OCI-LY7 (cell line): Measurements from ENCODE around the gene DPYSL3. TPM values are rescaled to one million over a fixed set of nuclear protein-coding genes. Genes with fewer than 3 reads are reported as not detected.

Experiments
- BruUV-seq: library from RNA; stranded (reverse); fragments of 400-500 nt; replicated peaks from 2 replicates; lab custom pipeline; 2021; lab: Mats Ljungman, UMichigan
- CTCF ChIA-PET: fragments of 300-600 bp; sonication (Branson Sonifier 250); formaldehyde crosslinking; loops from one replicate; lab custom pipeline; 2022; ENCODE audit warnings: antibody characterized with exemption; ENCODE audit not compliant: unreplicated experiment; lab: Charles Lee
- POLR2A ChIA-PET: fragments of 300-600 bp; sonication (Branson Sonifier 250); formaldehyde crosslinking; loops from one replicate; lab custom pipeline; 2022; ENCODE audit warnings: antibody characterized with exemption; lab: Charles Lee
- DNase-seq: peaks from one replicate; pipeline ENCODE4 v3.0.0-alpha.2; 2015; ENCODE audit warnings: low spot score
- H2AFZ ChIP-seq: fragments of 200-600 bp; sonication (generic), shearing (Covaris generic); 2 replicates; pipeline ENCODE4 v1.6.1; 2014; ENCODE audit warnings: mild to moderate bottlenecking, antibody characterized with exemption, low read length, moderate library complexity
- H3K27ac ChIP-seq: fragments of 200-600 bp; sonication (generic); 2 replicates; pipeline ENCODE4 v1.5.1; 2014; ENCODE audit warnings: mixed run types, low read depth, mild to moderate bottlenecking, moderate library complexity, low read length, inconsistent platforms; ENCODE audit not compliant: poor library complexity, severe bottlenecking
- H3K36me3 ChIP-seq: fragments of 200-600 bp; sonication (generic); 2 replicates; pipeline ENCODE4 v1.6.1; 2014; ENCODE audit warnings: mild to moderate bottlenecking, antibody characterized with exemption, low read length, moderate library complexity, mixed read lengths; ENCODE audit not compliant: insufficient read depth
- H3K4me1 ChIP-seq: fragments of 200-600 bp; sonication (generic); 2 replicates; pipeline ENCODE4 v1.5.1; 2014; ENCODE audit warnings: mild to moderate bottlenecking, low read length; ENCODE audit not compliant: insufficient read depth, poor library complexity, severe bottlenecking
- H3K4me2 ChIP-seq: fragments of 200-600 bp; sonication (generic); 2 replicates; pipeline ENCODE4 v1.6.1; 2014; ENCODE audit warnings: mild to moderate bottlenecking, low read length
- H3K4me3 ChIP-seq: fragments of 200-600 bp; sonication (generic); 2 replicates; pipeline ENCODE4 v1.5.1; 2014; ENCODE audit warnings: mild to moderate bottlenecking, low read depth, low read length; ENCODE audit not compliant: poor library complexity, severe bottlenecking
- H3K79me2 ChIP-seq: fragments of 200-600 bp; sonication (generic); 2 replicates; pipeline ENCODE4 v1.6.1; 2016; ENCODE audit warnings: low read depth, mild to moderate bottlenecking, low read length, moderate library complexity, mixed read lengths; ENCODE audit not compliant: insufficient read depth
- H3K9me2 ChIP-seq: fragments of 200-600 bp; sonication (generic); 2 replicates; pipeline ENCODE4 v1.6.1; 2016; ENCODE audit warnings: mild to moderate bottlenecking, low read length, mixed read lengths; ENCODE audit not compliant: insufficient read depth
- H3K9me3 ChIP-seq: fragments of 200-600 bp; sonication (generic); 2 replicates; pipeline ENCODE4 v1.6.1; 2014; ENCODE audit warnings: mild to moderate bottlenecking, mixed run types, low read length, mixed read lengths
- H4K20me1 ChIP-seq: fragments of 200-600 bp; sonication (generic); 2 replicates; pipeline ENCODE4 v1.6.1; 2014; ENCODE audit warnings: mild to moderate bottlenecking, antibody characterized with exemption, low read length, moderate library complexity, mixed read lengths; ENCODE audit not compliant: insufficient read depth
- CTCF ChIP-seq: fragments of 200-600 bp; sonication (generic); conservative IDR thresholded peaks from 2 replicates; pipeline ENCODE4 v1.5.1; 2014; ENCODE audit warnings: mild to moderate bottlenecking, antibody characterized with exemption, low read length, moderate library complexity, mixed read lengths
- EZH2phosphoT487 ChIP-seq: fragments of 200-600 bp; sonication (generic); IDR thresholded peaks from 2 replicates; pipeline ENCODE4 v1.6.1; 2018; ENCODE audit warnings: low read depth, borderline replicate concordance, mild to moderate bottlenecking, mixed run types, antibody characterized with exemption, low read length, moderate library complexity, mixed read lengths
- intact Hi-C: fragments of 100-400 bp; cut with micrococcal nuclease; formaldehyde crosslinking; loops from one replicate; pipeline ENCODE4 v1.10.0; 2022; ENCODE audit not compliant: unreplicated experiment
- total RNA-seq, 2 experiments: library from RNA; depleted of rRNA in 1 of 2; stranded (reverse); fragments of >200 nt in 1 of 2; shearing (Covaris generic) in 1 of 2; gene quantifications; 2 replicates each; pipeline ENCODE4 v1.2.3, GENCODE V29; 2014 to 2022

Gene DPYSL3
- total RNA-seq, 2 experiments from 2014 or later = not detected

- Histone ChIP-seq H3K4me1 (peaks cover 4% of the 10 kb centered on the region), H3K36me3 (no peaks in the 10 kb centered on the region), H3K27ac (no peak overlapping the region), H3K9me2 (no peaks in the 10 kb centered on the region), H3K9me3 (no peaks in the 10 kb centered on the region), H4K20me1 (no peaks in the 10 kb centered on the region), H2AFZ (no peak overlapping the region), H3K4me3 (no peak overlapping the region), H3K79me2 (no peaks in the 10 kb centered on the region), H3K4me2 (no peak overlapping the region)
- ChIA-PET CTCF (interaction anchor here (0.5 kb wide), 1 partner anchor 80 kb away, joined by 3 read pairs; no protein-coding TSS in a partner anchor), POLR2A (interaction anchor here (0.5 kb wide), 1 partner anchor 972 kb away, joined by 3 read pairs; no protein-coding TSS in a partner anchor)
- TF ChIP-seq EZH2phosphoT487 (no peak), CTCF (no peak)
- DNase-seq = no peak
- BruUV-seq = no TSS peak
- intact Hi-C loops = no loop called here
These were observed 27.8 kb downstream of the DPYSL3 start for GRCh38 chr5:147481874-147482705.

- Histone ChIP-seq H3K4me2 (no peak overlapping the region), H2AFZ (no peak overlapping the region), H3K36me3 (no peaks in the 10 kb centered on the region), H3K79me2 (no peaks in the 10 kb centered on the region), H3K9me3 (no peaks in the 10 kb centered on the region), H3K27ac (no peak overlapping the region), H4K20me1 (no peaks in the 10 kb centered on the region), H3K9me2 (no peaks in the 10 kb centered on the region), H3K4me1 (peaks cover 4% of the 10 kb centered on the region), H3K4me3 (no peak overlapping the region)
- intact Hi-C loops = no loop called here
- TF ChIP-seq CTCF (no peak), EZH2phosphoT487 (no peak)
- DNase-seq = no peak
- no TSS peak for BruUV-seq
- ChIA-PET CTCF (no interaction called here), POLR2A (interaction anchor here (0.5 kb wide), 1 partner anchor 971 kb away, joined by 3 read pairs; no protein-coding TSS in a partner anchor)
These were observed 28.5 kb downstream of the DPYSL3 start for GRCh38 chr5:147481376-147481775.

GRCh38 chr5:147479949-147480348 is 29.9 kb downstream of the DPYSL3 start:
- H3K4me2 ChIP-seq = no peak overlapping the region
- ChIA-PET POLR2A (no interaction called here), CTCF (no interaction called here)
- no peaks in the 10 kb centered on the region for H4K20me1 ChIP-seq
- TF ChIP-seq EZH2phosphoT487 (no peak), CTCF (no peak)
- H3K36me3 ChIP-seq = no peaks in the 10 kb centered on the region
- intact Hi-C loops = no loop called here
- H3K27ac ChIP-seq = no peak overlapping the region
- H3K9me3 ChIP-seq = no peaks in the 10 kb centered on the region
- BruUV-seq = no TSS peak
- H3K4me3 ChIP-seq = no peak overlapping the region
- H3K79me2 ChIP-seq = no peaks in the 10 kb centered on the region
- no peak for DNase-seq
- H3K4me1 ChIP-seq = peaks cover 4% of the 10 kb centered on the region
- no peaks in the 10 kb centered on the region for H3K9me2 ChIP-seq
- no peak overlapping the region for H2AFZ ChIP-seq
